Endothelial cell of umbilical vein (primary cell): ENCODE measurements around the gene RNF126. TPM values are rescaled to one million over a fixed set of nuclear protein-coding genes. Genes with fewer than 3 reads are reported as not detected.

Source experiments
- BruUV-seq: library from RNA; stranded (reverse); fragments of 400-500 nt; replicated peaks from 2 replicates; lab custom pipeline; 2021; lab: Mats Ljungman, UMichigan
- CTCF ChIA-PET: fragments of 300-600, 350-600 bp; sonication (Branson Sonifier 250); formaldehyde crosslinking; loops from one replicate; lab custom pipeline; 2021; ENCODE audit warnings: antibody characterized with exemption, inconsistent platforms; lab: Charles Lee
- POLR2A ChIA-PET: fragments of 300-600, 350-600 bp; sonication (Branson Sonifier 250); formaldehyde crosslinking; loops from one replicate; lab custom pipeline; 2021; ENCODE audit warnings: antibody characterized with exemption, inconsistent platforms; lab: Charles Lee
- DNase-seq: peaks from one replicate; pipeline ENCODE4 v3.0.0-alpha.2; 2011; ENCODE audit warnings: low read depth, low spot score
- FAIRE-seq: peaks from 2 replicates; lab custom pipeline; 2011; peaks lifted over from hg19 to GRCh38; lab: Jason Lieb, UNC
- H2AFZ ChIP-seq: 2 replicates; pipeline ENCODE4 v1.6.0; 2012; ENCODE audit warnings: low read depth, low read length, control low read depth, inconsistent platforms
- H3K27ac ChIP-seq: 2 replicates; pipeline ENCODE4 v1.5.1; 2011; ENCODE audit warnings: low read depth, mild to moderate bottlenecking, control low read depth, low read length, moderate library complexity; ENCODE audit not compliant: insufficient read depth
- H3K27me3 ChIP-seq, 2 experiments: 2 replicates each; pipeline versions ENCODE4 v1.6.0 to v1.6.1; 2011; ENCODE audit warnings: low read length in 2 of 2, mixed read lengths in 1 of 2; ENCODE audit not compliant: control insufficient read depth in 2 of 2, insufficient read depth in 2 of 2
- H3K36me3 ChIP-seq, 2 experiments: 2 replicates in 1 of 2; 3 replicates in 1 of 2; pipeline ENCODE4 v1.5.1; 2011; ENCODE audit warnings: low read length in 2 of 2, mild to moderate bottlenecking in 1 of 2, moderate library complexity in 1 of 2; ENCODE audit not compliant: control insufficient read depth in 2 of 2, insufficient read depth in 2 of 2; ENCODE audit errors: extremely low read depth in 1 of 2
- H3K4me1 ChIP-seq: 3 replicates; pipeline ENCODE4 v1.5.1; 2011; ENCODE audit warnings: mild to moderate bottlenecking, low read length; ENCODE audit not compliant: control insufficient read depth, insufficient read depth; ENCODE audit errors: extremely low read depth
- H3K4me2 ChIP-seq: 2 replicates; pipeline ENCODE4 v1.6.1; 2011; ENCODE audit warnings: low read length, control low read depth, mixed read lengths; ENCODE audit not compliant: insufficient read depth
- H3K4me3 ChIP-seq, 3 experiments: fragments of 200-600 bp in 1 of 3; sonication (generic), shearing (Covaris generic) in 1 of 3; replicated peaks in 1 of 3; 2 replicates each; pipeline ENCODE4 v1.5.1; 2011 to 2016; ENCODE audit warnings: control low read depth in 3 of 3, low read length in 3 of 3, mild to moderate bottlenecking in 2 of 3, inconsistent platforms in 1 of 3, low read depth in 1 of 3, moderate library complexity in 1 of 3; ENCODE audit not compliant: insufficient read depth in 1 of 3
- H3K79me2 ChIP-seq: 2 replicates; pipeline ENCODE4 v1.6.0; 2012; ENCODE audit warnings: low read length, inconsistent platforms; ENCODE audit not compliant: control insufficient read depth, insufficient read depth
- H3K9ac ChIP-seq: replicated peaks from 2 replicates; pipeline ENCODE3; 2011; ENCODE audit warnings: low read length, control low read depth; ENCODE audit not compliant: insufficient read depth; ENCODE audit errors: extremely low read depth
- H3K9me1 ChIP-seq: replicated peaks from 3 replicates; pipeline ENCODE4 v1.6.0; 2011; ENCODE audit warnings: mild to moderate bottlenecking, low read length; ENCODE audit not compliant: control insufficient read depth, insufficient read depth; ENCODE audit errors: extremely low read depth
- H3K9me3 ChIP-seq: replicated peaks from 2 replicates; pipeline ENCODE4 v1.5.1; 2012; ENCODE audit warnings: low read length, inconsistent platforms; ENCODE audit not compliant: control insufficient read depth, insufficient read depth
- H4K20me1 ChIP-seq: replicated peaks from 2 replicates; pipeline ENCODE3; 2011; ENCODE audit warnings: mild to moderate bottlenecking, low read length; ENCODE audit not compliant: control insufficient read depth, insufficient read depth; ENCODE audit errors: extremely low read depth
- EZH2 ChIP-seq: IDR thresholded peaks from 2 replicates; pipeline ENCODE4 v1.6.1; 2012; ENCODE audit warnings: borderline replicate concordance, low read depth, mild to moderate bottlenecking, moderate library complexity, low read length, inconsistent platforms; ENCODE audit not compliant: severe bottlenecking
- FOS ChIP-seq: IDR thresholded peaks from 2 replicates; pipeline ENCODE4 v1.6.1; 2011; ENCODE audit warnings: mild to moderate bottlenecking, low read length, moderate library complexity, borderline replicate concordance; ENCODE audit not compliant: insufficient read depth
- GATA2 ChIP-seq: IDR thresholded peaks from 2 replicates; pipeline ENCODE4 v1.7.0; 2011; ENCODE audit warnings: low read depth, mild to moderate bottlenecking, moderate library complexity, mixed read lengths, low read length; ENCODE audit not compliant: insufficient read length, insufficient read depth
- JUN ChIP-seq: IDR thresholded peaks from 2 replicates; pipeline ENCODE4 v1.6.1; 2011; ENCODE audit warnings: borderline replicate concordance, low read depth; ENCODE audit not compliant: insufficient read length, insufficient read depth
- MYC ChIP-seq: IDR thresholded peaks from one replicate; pipeline ENCODE4 v1.6.1; 2011; ENCODE audit warnings: mild to moderate bottlenecking, low read depth, low read length
- POLR2A ChIP-seq: IDR thresholded peaks from 2 replicates; pipeline ENCODE4 v1.6.1; 2012; ENCODE audit warnings: low read depth, mild to moderate bottlenecking, control low read depth, low read length
- POLR2AphosphoS5 ChIP-seq: IDR thresholded peaks from 2 replicates; pipeline ENCODE4 v1.6.1; 2012; ENCODE audit warnings: low read depth, mild to moderate bottlenecking, control low read depth, low read length, moderate library complexity; ENCODE audit not compliant: insufficient read depth
- dilution Hi-C: fragments of 300-500 bp; cut with MboI; formaldehyde crosslinking; loops from one replicate; pipeline ENCODE4 v1.15.0; 2019; ENCODE audit warnings: low sequenced_read_pairs; ENCODE audit not compliant: extremely low pct_ligation_motif_present
- intact Hi-C: fragments of 100-400 bp; cut with micrococcal nuclease; formaldehyde crosslinking; loops from one replicate; pipeline ENCODE4 v1.10.0; 2022
- polyA plus RNA-seq, 4 experiments: library from polyadenylated mRNA; depleted of rRNA in 3 of 4; stranded (reverse) in 3 of 4; unstranded in 1 of 4; fragments of >200 nt; gene quantifications; 2 replicates each; pipeline versions ENCODE4 v1.2.1 to v1.2.3, GENCODE V29; 2011 to 2012; ENCODE audit warnings: missing spikeins in 1 of 4
- total RNA-seq: library from RNA; stranded (reverse); gene quantifications from 2 replicates; pipeline ENCODE4 v1.2.3, GENCODE V29; 2021
- TF ChIP-seq, protein P1 (sequence below), 2 donors: IDR thresholded peaks; 1 replicate in 1 of 2; 2 replicates in 1 of 2; pipeline ENCODE4 v1.5.1; 2011; ENCODE audit warnings: low read length in 2 of 2, mild to moderate bottlenecking in 2 of 2, moderate library complexity in 2 of 2, control low read depth in 1 of 2, inconsistent platforms in 1 of 2, low read depth in 1 of 2; ENCODE audit not compliant: insufficient read depth in 1 of 2; ENCODE audit errors: extremely low read depth in 1 of 2
- TF ChIP-seq, protein P2 (sequence below): IDR thresholded peaks from 2 replicates; pipeline ENCODE4 v1.6.1; 2011; ENCODE audit not compliant: insufficient read depth, insufficient read length

RNF126 gene
- total and polyA plus RNA-seq, 2 donors (not counting 3 experiments of a cell fraction or from before 2014, with no cell fraction given) = 19.2 to 61.3 TPM

DNA sequence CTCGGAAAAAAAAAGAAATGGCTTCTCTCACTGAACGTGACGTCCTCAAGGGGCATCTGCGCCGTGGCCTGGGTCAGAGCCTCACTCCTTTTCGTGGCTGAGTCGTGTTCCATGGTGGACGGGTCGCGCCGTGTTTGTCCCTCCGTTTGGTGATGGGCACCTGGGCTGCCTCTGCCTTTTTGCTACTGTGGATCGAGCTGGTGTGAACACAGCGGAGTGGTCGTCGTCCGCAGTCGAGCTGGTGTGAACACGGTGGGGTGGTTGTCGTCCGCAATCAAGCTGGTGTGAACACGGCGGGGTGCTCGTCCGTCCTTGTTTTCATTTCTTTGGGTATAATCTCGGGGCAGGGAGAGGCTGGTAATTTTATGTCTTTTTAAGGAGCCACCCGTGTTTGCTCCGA is 61.7 kb downstream of the RNF126 start:
- H3K4me2 ChIP-seq = no peak overlapping the region
- H3K4me1 ChIP-seq = no peaks in the 10 kb centered on the region
- H3K79me2 ChIP-seq = no peaks in the 10 kb centered on the region
- no peak overlapping the region for H3K27ac ChIP-seq
- H2AFZ ChIP-seq = no peak overlapping the region
- H4K20me1 ChIP-seq = no peaks in the 10 kb centered on the region
- no peak for DNase-seq
- ChIA-PET CTCF (no interaction called here), POLR2A (no interaction called here)
- dilution Hi-C loops (no loop called here), intact Hi-C loops (no loop called here)
- no peaks in the 10 kb centered on the region for H3K9me1 ChIP-seq
- no TSS peak for BruUV-seq
- H3K9ac ChIP-seq = no peak overlapping the region
- no peaks in the 10 kb centered on the region for H3K9me3 ChIP-seq
- no peaks in the 10 kb centered on the region for H3K36me3 ChIP-seq
- no peak for FAIRE-seq
- H3K4me3 ChIP-seq = no peak overlapping the region
- TF ChIP-seq POLR2AphosphoS5 = no peak
- no peak for TF ChIP-seq EZH2
- no peak for TF ChIP-seq GATA2
- TF ChIP-seq POLR2A = no peak
- no peak for TF ChIP-seq MYC
- TF ChIP-seq JUN = no peak
- TF ChIP-seq, protein P1, sequence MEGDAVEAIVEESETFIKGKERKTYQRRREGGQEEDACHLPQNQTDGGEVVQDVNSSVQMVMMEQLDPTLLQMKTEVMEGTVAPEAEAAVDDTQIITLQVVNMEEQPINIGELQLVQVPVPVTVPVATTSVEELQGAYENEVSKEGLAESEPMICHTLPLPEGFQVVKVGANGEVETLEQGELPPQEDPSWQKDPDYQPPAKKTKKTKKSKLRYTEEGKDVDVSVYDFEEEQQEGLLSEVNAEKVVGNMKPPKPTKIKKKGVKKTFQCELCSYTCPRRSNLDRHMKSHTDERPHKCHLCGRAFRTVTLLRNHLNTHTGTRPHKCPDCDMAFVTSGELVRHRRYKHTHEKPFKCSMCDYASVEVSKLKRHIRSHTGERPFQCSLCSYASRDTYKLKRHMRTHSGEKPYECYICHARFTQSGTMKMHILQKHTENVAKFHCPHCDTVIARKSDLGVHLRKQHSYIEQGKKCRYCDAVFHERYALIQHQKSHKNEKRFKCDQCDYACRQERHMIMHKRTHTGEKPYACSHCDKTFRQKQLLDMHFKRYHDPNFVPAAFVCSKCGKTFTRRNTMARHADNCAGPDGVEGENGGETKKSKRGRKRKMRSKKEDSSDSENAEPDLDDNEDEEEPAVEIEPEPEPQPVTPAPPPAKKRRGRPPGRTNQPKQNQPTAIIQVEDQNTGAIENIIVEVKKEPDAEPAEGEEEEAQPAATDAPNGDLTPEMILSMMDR (IDR thresholded peaks at IDR 0.05; ENCODE audit: extremely low read depth in 1 of 2, insufficient read depth in 1 of 2, low read depth in 1 of 2, low read length in 2 of 2) = no peak
- TF ChIP-seq, protein P2, sequence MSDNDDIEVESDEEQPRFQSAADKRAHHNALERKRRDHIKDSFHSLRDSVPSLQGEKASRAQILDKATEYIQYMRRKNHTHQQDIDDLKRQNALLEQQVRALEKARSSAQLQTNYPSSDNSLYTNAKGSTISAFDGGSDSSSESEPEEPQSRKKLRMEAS = no peak
- no peak for TF ChIP-seq FOS
- H3K27me3 ChIP-seq = no peaks in the 10 kb centered on the region

Other genes with a start within 250 kb of the RNF126 start
- 4.2 and 7.5 TPM in 2 replicates for gene SHC2, start 202.2 kb downstream of the RNF126 start, total RNA-seq
- gene SHC2, start 202.2 kb downstream of the RNF126 start, polyA plus RNA-seq = 11.8 and 16.8 TPM in 2 replicates
- 0.31 and 0.44 TPM in 2 replicates for gene MADCAM1, start 166.7 kb downstream of the RNF126 start, total RNA-seq
- 0.06 and 0.07 TPM in 2 replicates for gene MADCAM1, start 166.7 kb downstream of the RNF126 start, polyA plus RNA-seq
- 24.0 and 24.7 TPM in 2 replicates for gene TPGS1, start 155.7 kb downstream of the RNF126 start, total RNA-seq
- 20.9 and 24.2 TPM in 2 replicates for gene TPGS1, start 155.7 kb downstream of the RNF126 start, polyA plus RNA-seq
- gene CDC34, start 131.5 kb downstream of the RNF126 start, total RNA-seq = 92.9 and 93.2 TPM in 2 replicates
- 90.4 and 101 TPM in 2 replicates for gene CDC34, start 131.5 kb downstream of the RNF126 start, polyA plus RNA-seq
- not detected in 2 replicates for gene GZMM, start 119.2 kb downstream of the RNF126 start, total RNA-seq
- gene GZMM, start 119.2 kb downstream of the RNF126 start, polyA plus RNA-seq = not detected in 2 replicates
- 466 and 485 TPM in 2 replicates for gene BSG, start 90.6 kb downstream of the RNF126 start, total RNA-seq
- 661 and 823 TPM in 2 replicates for gene BSG, start 90.6 kb downstream of the RNF126 start, polyA plus RNA-seq
- 0.37 and 0.53 TPM in 2 replicates for gene HCN2, start 73.3 kb downstream of the RNF126 start, total RNA-seq
- gene HCN2, start 73.3 kb downstream of the RNF126 start, polyA plus RNA-seq = 0.18 TPM in 2 replicates
- 46.7 and 50.6 TPM in 2 replicates for gene POLRMT, start 29.7 kb downstream of the RNF126 start, total RNA-seq
- gene POLRMT, start 29.7 kb downstream of the RNF126 start, polyA plus RNA-seq = 38.9 and 50.8 TPM in 2 replicates
- not detected in 2 replicates for gene FGF22, start 23.3 kb downstream of the RNF126 start, total RNA-seq
- 0.06 and 0.07 TPM in 2 replicates for gene FGF22, start 23.3 kb downstream of the RNF126 start, polyA plus RNA-seq
- gene FSTL3, start 13.2 kb upstream of the RNF126 start, total RNA-seq = 19.9 and 30.3 TPM in 2 replicates
- gene FSTL3, start 13.2 kb upstream of the RNF126 start, polyA plus RNA-seq = 45.2 and 70.7 TPM in 2 replicates
- not detected in 2 replicates for gene PRSS57, start 32.2 kb upstream of the RNF126 start, total RNA-seq
- gene PRSS57, start 32.2 kb upstream of the RNF126 start, polyA plus RNA-seq = not detected in 2 replicates
- 24.2 and 31.8 TPM in 2 replicates for gene PALM, start 45.7 kb upstream of the RNF126 start, total RNA-seq
- 3.9 and 5.7 TPM in 2 replicates for gene PALM, start 45.7 kb upstream of the RNF126 start, polyA plus RNA-seq
- gene MISP, start 87.9 kb upstream of the RNF126 start, total RNA-seq = not detected in 2 replicates
- not detected in 2 replicates for gene MISP, start 87.9 kb upstream of the RNF126 start, polyA plus RNA-seq
- 607 and 623 TPM in 2 replicates for gene PTBP1, start 134.2 kb upstream of the RNF126 start, total RNA-seq
- 382 and 465 TPM in 2 replicates for gene PTBP1, start 134.2 kb upstream of the RNF126 start, polyA plus RNA-seq
- 0.76 and 1.2 TPM in 2 replicates for gene PLPPR3, start 158.7 kb upstream of the RNF126 start, total RNA-seq
- 1.1 and 2.0 TPM in 2 replicates for gene PLPPR3, start 158.7 kb upstream of the RNF126 start, polyA plus RNA-seq
- not detected in 2 replicates for gene AZU1, start 164.6 kb upstream of the RNF126 start, total RNA-seq
- 0.12 TPM in 1 of 2 replicates, not detected in the other for gene AZU1, start 164.6 kb upstream of the RNF126 start, polyA plus RNA-seq
- gene PRTN3, start 177.8 kb upstream of the RNF126 start, total RNA-seq = not detected in 2 replicates
- not detected in 2 replicates for gene PRTN3, start 177.8 kb upstream of the RNF126 start, polyA plus RNA-seq
- gene ELANE, start 189.1 kb upstream of the RNF126 start, total RNA-seq = not detected in 2 replicates
- gene ELANE, start 189.1 kb upstream of the RNF126 start, polyA plus RNA-seq = not detected in 2 replicates
- 0.40 TPM in 1 of 2 replicates, not detected in the other for gene CFD, start 196.4 kb upstream of the RNF126 start, total RNA-seq
- gene CFD, start 196.4 kb upstream of the RNF126 start, polyA plus RNA-seq = 0.25 and 0.53 TPM in 2 replicates
- gene MED16, start 230.0 kb upstream of the RNF126 start, total RNA-seq = 54.7 and 63.1 TPM in 2 replicates
- 66.5 and 96.6 TPM in 2 replicates for gene MED16, start 230.0 kb upstream of the RNF126 start, polyA plus RNA-seq
- not detected in 2 replicates for gene RNU6-9, start 230.3 kb upstream of the RNF126 start, total RNA-seq
- not detected in 2 replicates for gene RNU6-9, start 230.3 kb upstream of the RNF126 start, polyA plus RNA-seq